Amniotic epithelial cell (primary cell): ENCODE results near the gene WDR44.
"Not testable (repeated sequence)": the region's sequence is repeated elsewhere in the genome, so short reads cannot be mapped to it uniquely, and the experiment has no call there.

Source experiments
- DNase-seq: peaks from one replicate; pipeline ENCODE4 v3.0.0-alpha.2; 2010; ENCODE audit warnings: low read depth

WDR44 gene, protein sequence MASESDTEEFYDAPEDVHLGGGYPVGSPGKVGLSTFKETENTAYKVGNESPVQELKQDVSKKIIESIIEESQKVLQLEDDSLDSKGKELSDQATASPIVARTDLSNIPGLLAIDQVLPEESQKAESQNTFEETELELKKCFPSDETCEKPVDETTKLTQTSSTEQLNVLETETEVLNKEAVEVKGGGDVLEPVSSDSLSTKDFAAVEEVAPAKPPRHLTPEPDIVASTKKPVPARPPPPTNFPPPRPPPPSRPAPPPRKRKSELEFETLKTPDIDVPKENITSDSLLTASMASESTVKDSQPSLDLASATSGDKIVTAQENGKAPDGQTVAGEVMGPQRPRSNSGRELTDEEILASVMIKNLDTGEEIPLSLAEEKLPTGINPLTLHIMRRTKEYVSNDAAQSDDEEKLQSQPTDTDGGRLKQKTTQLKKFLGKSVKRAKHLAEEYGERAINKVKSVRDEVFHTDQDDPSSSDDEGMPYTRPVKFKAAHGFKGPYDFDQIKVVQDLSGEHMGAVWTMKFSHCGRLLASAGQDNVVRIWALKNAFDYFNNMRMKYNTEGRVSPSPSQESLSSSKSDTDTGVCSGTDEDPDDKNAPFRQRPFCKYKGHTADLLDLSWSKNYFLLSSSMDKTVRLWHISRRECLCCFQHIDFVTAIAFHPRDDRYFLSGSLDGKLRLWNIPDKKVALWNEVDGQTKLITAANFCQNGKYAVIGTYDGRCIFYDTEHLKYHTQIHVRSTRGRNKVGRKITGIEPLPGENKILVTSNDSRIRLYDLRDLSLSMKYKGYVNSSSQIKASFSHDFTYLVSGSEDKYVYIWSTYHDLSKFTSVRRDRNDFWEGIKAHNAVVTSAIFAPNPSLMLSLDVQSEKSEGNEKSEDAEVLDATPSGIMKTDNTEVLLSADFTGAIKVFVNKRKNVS

DNA sequence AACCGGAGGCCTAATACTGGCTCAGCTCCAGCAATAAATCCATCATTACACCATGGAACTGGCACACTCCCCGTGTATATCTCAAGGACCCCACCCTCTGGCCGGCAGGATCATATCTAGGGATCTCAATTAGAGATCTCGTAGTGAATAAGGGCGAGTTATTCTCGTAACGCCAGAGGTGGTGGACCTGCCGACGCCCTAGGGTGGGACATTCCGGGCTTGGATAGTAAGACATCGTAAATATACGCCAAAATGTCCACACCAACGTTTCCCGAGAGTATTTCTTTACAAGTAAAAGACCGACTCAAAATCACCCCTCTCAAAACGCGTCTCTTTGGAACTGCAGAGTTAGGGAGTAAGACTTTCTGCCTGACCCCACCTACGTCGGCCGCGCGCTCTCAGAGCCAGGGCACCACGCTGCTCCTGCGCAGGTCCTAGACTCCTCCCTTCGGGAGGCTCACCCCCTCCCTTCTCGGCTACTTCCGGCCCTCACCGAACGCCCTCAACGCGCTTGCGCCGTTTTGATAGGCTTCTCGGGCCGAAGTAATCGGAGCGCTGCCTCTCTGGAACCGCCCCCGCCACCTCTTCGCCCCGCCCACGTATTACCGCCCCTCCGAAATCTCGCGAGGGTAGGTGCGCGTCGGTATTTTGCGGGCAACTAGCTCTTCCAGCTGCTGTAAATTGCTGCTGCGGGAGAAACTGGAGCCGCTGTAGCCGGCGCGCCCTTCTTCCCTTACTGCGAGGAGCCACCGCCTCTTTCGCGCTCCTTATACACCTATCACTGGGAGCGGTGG lies at the start of gene WDR44:
Gene WDR44, plus strand, starts transcription at position 643 of the 794 bp plus-strand sequence. CDS start 398 bp downstream, outside the sequence.
- DNase-seq: peak; percentile 91

DNA sequence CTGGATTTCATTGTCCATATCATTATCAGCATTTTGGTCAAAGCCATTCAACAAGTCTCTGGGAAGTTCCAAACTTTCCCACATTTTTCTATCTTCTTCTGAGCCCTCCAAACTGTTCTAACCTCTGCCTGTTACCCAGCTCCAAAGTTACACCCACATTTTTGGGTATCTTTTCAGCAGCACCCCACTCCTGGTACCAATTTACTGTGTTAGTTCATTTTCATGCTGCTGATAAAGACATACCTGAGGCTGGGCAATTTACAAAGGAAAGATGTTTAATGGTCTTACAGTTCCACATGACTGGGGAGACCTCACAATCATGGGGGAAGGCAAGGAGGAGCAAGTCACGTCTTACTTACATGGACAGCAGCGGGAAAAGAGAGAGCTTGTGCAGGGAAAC lies 40.1 kb upstream of the WDR44 start:
- not testable (repeated sequence) for DNase-seq

DNA sequence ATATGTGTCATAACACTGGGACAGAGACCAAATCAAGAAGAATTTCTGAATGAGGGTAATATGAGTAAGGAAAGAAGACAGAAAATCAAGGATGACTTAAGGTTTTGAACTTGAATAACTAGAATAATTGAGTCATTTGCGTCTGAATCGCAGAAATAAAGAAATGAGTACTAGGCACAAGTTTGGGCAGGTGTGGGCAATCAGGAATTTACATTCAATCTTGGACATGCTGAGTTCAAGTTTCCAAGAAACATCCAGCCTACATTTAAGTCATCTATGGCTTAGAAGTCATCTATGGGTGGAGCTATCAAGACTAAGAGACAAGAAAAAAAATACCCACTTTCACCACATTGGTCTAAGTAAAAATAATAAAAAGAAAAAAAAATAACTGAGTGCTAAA lies 30.4 kb upstream of the WDR44 start:
- no peak for DNase-seq

DNA sequence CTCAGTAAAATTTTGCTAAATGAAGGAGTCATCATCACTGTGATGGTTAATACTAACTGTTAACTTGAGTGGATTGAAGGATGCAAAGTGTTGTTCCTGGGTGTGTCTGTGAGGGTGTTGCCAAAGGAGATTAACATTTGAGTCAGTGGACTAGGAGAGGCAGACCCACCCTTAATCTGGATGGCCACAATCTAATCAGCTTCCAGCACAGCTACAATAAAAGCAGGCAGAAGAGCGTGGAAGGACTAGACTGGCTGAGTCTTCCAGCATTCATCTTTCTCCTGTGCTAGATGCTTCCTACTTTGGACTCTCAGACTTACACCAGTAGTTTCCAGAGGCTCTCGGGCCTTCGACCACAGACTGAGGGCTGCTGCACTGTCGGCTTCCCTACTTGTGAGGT lies 21.3 kb upstream of the WDR44 start:
- no peak for DNase-seq

DNA sequence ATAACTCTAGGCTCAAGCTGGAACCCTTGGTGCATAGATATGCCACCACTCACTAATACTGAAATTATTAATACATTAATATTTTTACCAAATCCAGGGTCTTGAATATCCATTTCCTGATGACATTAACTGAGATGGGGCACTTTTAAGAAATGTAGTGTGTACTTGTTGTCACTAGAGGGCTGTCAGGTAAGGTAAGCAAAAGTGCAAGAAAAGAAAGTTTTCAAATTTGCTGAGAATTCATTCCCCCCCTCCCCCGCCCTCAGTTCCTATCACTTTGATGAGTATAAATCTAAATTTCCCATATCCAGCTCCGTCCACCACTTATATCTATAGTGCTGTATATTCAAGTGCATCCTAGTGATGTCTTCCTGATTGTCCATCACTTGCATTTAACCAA lies 20.5 kb upstream of the WDR44 start:
- DNase-seq: no peak

DNA sequence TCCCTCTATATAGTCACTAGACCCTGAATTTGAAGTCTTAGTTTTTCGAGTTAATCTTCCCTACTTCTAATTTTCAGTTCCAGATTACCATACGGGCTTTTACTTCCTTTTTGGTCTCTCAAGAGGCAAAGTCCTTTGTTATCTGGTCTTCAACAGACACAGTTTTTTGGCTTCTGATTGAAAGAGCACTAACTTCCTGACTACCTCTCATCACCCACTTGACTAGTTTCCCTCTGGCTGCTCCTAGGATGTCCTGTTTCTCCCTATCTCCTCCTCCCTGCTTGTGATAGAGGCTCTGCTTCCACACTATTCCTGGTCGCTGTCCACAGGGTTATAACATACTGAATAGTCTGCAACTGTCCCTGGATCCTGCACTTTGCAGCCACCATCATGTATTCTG lies 16.7 kb upstream of the WDR44 start:
- no peak for DNase-seq

DNA sequence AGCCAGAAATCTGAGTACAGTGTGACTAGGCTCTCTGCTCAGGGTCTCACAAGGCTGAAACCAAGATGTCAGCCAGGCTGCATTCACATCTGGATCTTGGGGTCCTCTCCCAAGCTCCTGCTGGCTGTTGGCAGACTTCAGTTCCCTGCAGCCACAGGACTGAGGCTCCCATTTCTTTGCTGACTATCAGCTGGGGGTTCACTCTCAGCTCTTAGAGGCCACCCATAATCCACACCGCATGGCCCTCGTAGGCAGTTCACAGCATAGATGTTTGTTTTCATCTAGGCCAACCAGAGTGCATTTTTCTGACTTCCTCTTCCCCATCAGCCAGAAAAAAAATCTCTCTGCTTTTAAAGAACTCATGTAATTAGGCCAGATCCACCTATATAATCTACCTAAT lies 8.2 kb upstream of the WDR44 start:
- DNase-seq: no peak

DNA sequence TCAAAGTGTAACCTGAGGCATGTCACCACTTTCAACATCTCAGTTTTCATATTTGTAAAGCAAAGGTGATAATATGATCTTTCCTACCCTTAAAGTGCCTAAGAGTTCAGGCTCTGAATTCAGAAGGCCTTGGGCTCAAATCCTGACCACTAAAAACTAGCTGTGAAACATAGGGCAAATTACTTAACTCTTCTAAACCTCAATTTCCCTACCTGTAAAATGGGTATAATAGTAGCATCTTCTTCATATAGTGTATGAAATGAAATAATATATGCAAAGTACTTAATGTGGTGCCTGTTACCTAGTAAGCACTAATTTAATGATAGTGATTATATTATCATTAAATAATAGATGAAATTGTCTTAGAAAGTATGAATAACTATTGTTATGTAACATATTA lies 7.0 kb upstream of the WDR44 start:
- no peak for DNase-seq

DNA sequence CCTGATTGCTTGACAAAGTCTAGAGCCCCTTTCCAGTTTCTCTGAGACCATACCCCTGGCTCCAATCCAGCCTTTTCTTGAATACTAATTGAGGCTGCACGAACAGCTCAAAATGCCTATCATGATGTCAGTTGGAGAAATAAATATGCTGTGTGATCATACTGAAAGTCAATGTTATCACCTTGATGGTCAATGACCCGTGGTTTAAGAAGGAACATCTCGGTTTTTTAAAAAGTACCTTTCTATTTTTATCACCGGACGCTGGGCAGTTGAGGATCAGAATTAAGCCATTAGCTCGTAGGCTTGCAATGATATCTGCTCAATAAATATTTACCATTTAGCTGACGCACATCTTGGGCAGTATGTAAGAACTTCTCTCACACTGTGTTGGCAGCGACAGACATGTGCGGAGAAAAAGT lies 852 bp upstream of the WDR44 start:
- no peak for DNase-seq

DNA sequence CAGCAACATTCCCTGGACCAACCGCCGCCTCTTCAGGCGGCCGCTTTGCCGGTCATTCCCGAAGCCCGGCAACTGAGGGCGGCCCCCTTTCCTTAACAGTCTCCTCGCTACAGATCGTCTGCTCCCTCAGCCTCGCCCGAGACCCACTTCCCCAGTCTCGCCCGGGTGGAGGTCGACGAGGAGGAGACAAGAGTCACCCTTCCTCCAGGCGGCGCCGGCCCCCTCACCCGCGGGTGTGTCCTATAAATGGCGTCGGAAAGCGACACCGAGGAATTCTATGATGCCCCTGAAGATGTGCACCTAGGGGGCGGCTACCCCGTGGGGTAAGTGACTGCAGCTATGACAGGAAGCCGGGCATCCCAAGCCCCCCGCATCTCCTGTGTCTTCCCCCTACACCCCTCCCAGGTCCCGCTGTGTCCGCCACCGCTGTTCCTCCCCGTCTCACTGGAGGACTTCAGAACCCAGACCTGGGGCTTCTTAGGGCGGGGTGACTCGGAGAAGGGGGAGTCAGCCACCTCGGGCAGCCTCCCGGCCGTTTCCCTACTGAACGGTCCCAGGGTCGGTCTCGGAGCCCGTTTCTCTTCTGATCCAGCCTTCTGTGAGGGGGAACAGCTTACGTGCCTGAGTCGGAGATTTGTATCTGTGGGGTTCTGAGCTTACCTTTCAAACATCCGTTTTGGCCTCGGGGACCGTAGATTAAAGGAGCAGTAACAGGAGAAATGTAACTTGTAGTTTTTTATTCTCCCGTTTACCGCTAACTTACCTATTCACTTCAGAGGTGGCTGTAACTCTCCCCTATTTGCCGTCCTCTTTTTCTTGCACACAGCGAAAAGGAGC lies 570 bp downstream of the WDR44 start:
- DNase-seq: no peak

DNA sequence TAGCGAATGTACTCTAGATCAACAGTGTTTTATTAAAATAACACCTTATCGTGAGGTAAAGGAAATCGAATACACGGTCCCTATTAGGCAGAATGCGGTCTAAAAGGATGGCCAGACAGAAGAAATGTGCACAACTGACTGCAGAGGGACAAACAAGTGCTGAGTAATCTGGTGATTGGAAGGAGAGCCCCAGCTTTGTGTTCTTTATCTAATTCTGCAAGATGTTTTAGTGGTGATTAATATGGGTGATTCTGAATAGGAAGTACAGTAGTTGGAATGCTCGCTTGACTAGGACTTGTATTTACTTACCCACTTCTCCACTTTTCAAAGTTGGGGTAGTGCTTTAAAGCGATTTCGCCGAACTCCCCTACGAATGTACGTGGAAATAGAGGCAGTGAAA lies 1.2 kb downstream of the WDR44 start:
- peak; percentile 69 for DNase-seq

DNA sequence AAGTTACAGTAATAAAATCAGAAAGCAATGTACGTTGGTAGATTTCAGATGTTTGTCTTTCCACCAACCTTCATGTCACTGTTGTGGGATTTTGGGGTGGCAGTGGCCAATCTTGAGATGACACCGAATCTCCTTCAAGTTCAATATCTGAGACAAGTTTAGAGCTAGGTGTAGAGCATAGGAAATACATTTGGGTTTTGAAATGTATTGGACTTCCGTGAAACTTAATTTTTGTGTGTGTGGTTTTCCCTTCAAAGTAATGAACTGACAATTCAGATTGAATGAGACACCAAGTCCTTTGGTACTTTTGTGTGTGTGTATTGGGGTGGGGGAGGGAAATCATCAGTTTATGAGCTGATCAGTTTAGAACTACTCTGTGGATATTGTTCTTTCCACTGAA lies 1.8 kb downstream of the WDR44 start:
- no peak for DNase-seq

DNA sequence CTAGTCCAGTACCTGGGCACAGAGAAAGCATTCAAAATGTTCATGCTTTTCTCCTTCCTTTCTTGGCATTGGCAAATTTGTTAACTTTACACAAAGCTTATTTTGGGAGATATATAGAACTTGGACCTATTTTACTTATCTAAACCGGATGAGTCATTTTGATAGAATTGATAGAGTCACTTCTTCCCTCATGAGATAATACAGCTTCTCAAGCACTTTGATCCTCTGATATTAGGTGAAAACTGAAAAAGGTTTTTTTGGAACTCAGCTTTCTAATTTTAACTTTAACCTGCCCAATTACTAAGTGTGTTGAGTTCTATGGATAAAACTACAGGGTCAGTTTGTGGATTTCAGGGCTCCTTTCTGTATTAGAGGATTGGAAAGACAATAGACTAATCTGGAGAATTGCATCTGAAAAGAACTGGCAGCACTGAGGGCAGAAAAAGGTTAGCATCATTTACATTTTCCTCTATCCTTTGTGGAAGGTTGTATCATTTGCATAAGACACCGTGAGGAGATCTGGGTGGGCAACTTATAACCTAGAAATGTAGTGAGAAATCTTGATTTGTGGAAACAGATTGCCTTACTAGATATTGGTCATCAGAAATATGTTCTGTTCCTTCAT lies 2.4 kb downstream of the WDR44 start:
- DNase-seq: no peak

DNA sequence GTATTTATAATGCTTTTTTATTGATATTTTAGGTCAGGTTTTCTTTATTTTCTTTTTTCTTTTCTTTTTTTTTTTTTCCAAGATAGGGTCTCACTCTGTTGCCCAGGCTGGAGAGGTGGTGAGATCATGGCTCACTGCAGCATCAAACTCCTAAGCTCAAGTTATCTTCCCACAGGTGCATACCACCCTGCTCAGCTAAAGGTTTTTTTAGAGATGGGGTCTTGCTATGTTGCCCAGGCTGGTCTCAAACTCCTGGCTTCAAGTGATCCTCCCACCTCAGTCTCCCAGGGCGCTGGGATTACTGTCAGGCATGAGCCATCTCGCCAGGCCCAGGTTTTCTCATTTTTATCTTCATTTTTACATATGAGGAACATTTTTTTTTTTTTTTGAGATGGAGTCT lies 3.3 kb downstream of the WDR44 start:
- no peak for DNase-seq

DNA sequence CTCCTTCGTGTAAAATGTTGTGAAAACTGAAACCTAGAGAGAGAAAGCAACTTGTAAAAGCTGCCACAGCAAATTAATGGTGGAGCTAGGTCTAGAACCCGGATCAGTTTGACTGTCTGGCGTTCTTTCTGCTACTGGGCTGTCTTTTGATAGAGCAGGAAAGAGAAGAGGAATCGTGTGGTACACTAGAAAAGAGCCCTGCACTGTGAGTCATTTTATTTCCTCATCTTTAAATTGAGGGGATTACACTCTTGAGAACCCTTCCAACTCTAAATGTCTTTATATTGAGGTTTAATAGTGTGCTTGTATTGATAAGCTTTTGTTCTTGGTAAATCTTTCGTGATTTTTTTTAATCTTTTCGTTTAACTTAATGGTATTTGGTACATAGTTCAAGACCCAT lies 4.3 kb downstream of the WDR44 start:
- peak; percentile 63 for DNase-seq

DNA sequence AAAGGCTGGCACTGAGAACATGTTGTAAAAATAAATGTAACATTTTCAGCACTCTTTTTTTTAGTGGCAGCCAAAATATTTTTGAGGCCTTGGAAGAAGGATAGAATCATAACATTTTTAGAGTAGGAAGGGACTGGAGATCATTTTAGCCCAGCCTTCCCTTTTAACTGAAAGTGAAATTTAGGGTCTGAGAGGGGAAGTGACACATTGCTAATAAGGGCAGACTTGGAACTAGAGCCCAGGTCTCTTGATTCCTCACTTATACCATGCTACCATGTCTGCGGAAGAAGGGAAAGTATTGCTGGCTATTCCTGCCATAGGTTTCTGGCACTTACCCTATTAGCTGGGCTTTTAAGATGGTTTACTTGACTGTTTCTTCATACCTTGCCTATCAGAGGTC lies 4.8 kb downstream of the WDR44 start:
- no peak for DNase-seq

DNA sequence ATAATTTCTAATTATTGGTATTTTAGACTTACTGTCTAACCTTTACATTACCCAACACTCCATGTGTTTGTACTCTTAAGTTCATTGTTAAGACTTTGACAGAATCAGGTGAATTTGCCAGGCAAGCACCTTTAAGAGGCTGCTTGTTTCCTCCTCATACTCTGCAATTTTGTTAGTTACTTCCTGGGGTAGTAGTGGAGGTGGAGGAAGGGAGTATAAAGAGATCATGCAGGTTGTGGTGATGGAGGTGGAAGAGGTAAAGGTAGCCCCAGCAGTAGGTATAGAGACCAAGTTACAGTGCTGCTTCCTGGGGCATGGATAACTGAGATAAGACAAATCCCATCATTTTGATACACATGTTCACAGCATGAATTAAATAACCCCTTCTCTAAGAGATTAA lies 6.7 kb downstream of the WDR44 start:
- no peak for DNase-seq

DNA sequence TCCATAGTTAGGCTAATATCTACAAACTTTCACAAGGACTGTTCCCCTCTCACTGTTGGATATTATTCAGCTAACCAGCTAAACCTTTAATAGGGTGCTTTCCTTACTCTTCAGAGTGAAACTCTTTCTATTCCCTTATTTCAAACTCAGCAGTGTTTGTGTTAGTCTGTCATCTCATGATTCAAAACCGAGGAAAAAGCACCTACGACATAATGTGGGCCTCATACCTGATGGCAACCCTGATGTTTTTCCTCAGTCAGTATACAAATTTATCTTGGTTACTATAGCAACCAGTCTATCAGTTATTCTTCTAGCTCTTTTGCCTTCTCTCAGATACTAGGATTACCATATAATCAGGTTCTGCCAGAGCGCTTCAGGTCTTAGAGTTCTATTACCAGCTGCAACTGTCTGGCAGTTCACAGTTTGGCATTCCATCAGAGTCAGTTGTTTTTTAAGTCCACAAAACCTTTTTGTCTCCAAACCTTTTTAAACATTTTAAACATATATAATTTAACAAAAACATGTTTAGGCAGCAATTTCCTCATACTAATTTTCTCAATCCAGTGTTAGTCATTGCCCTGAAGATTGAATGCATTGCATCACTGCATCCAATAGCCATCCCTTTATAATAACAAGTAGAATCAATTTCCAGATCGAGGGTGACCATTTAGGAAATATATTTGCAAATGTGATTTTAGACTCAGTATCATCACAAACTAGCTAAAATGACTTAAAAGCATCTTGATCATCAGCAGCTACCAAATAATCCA lies 7.4 kb downstream of the WDR44 start:
- no peak for DNase-seq

DNA sequence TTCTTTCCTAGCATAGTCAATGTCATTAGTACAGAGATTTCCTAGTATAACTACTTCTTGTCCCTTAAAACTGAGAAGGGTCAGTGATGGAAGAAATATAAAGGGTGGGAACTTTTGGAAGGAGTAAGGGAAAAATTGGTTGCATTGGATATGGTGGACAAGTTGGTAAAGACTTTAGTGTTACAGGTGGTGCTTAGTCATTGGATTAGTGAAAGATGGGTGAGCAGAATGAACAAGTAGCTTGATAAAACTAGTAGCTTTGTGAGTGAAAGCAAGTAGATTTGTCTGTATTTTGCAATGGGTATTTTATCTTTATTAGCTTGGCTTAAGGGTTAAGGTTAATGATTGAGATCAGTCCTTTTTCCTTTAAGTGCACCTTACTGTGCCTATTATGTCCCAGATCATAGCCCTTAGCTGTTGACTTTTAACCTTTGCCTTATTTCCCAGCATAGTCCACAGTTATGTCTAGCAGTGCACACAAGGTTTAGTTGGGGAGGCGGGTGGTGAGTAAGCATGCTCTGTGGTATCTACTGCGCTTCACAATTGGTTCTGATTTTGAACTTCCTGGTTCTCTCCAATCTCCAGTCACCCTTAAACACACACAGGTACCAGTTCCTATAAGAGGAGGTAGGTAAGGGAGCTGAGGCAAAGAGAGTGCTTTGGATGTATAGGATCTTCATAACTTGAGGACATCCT lies 9.5 kb downstream of the WDR44 start:
- DNase-seq: no peak
